ENCODE measurements around the gene POU5F2.

POU5F2 gene, protein sequence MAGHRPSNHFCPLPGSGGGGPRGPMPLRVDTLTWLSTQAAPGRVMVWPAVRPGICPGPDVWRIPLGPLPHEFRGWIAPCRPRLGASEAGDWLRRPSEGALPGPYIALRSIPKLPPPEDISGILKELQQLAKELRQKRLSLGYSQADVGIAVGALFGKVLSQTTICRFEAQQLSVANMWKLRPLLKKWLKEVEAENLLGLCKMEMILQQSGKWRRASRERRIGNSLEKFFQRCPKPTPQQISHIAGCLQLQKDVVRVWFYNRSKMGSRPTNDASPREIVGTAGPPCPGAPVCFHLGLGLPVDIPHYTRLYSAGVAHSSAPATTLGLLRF

DNA sequence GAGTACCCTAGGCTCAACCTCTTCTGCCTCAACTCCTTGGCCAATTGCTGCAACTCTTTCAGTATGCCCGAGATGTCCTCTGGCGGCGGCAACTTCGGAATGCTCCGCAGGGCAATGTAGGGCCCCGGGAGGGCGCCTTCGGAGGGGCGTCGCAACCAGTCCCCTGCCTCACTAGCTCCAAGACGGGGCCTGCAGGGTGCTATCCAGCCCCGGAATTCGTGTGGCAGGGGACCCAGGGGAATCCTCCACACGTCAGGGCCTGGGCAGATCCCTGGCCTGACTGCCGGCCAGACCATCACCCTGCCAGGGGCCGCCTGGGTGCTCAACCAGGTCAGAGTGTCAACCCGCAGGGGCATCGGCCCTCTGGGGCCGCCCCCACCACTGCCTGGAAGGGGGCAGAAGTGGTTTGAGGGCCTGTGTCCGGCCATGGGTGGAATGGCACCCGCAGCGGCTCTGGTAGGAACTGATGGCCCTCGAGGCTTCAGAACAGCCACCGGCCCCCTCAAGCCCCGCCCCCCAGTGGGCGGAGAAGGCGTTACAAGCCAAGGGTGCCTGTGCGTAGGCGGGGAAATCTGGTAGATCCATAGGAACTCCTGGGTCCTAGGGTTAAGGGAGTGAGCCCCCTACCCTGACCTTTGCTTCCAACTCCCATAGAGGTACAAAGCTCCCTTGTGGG lies at the start of gene POU5F2:
POU5F2 (minus strand) TSS at position 465 of the 676 bp plus-strand sequence; CDS start at position 428, 37 bp downstream.
- in situ Hi-C loops (cut with MboI; ENCODE audit: low sequenced_read_pairs) = no loop called here

- in situ Hi-C loops (cut with MboI; ENCODE audit: low sequenced_read_pairs) = no loop called here
Measured at GRCh38 chr5:93790401-93790800, 49.0 kb upstream of the POU5F2 start.

- in situ Hi-C loops (cut with MboI; ENCODE audit: low sequenced_read_pairs) = no loop called here
Measured at GRCh38 chr5:93789173-93790067, 48.0 kb upstream of the POU5F2 start.

DNA sequence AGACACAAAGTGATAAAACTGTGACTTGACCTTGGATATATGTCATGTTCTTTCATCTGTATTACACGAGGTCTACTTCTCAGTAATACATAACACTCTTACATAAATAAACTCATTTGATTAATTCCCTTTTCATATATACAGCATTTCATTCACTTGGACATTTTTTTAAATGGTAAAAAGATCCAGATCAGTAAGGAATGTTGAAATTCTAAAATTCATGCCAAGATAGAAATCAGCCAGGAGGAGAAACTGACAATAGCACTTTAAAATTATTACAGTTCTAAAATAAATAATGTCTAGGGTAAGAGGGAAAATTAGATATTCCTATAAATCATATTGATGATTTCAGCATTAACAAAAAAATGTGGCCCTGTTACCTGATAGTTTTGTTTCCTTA lies 46.2 kb upstream of the POU5F2 start:
- in situ Hi-C loops (cut with MboI; ENCODE audit: low sequenced_read_pairs) = no loop called here

DNA sequence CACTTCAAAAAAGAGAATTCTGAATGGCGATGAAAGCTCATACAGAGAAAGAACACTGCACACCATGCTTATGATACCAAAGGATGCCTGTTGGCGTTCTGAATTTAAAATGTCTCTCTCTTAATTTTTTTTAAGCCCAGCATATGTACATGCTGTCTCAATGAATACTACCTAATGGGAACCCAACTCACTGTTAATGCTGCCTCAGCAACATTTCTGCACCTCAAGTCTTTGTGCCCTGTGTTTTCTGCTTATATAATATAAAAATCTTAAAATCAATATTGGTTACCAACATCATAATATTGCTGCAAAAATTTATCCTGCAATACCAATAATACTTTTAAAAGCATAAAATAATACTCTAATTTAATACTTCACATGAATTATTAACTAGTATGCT lies 44.1 kb upstream of the POU5F2 start:
- in situ Hi-C loops (cut with MboI; ENCODE audit: low sequenced_read_pairs) = no loop called here

GRCh38 chr5:93782978-93783377 lies 41.6 kb upstream of the POU5F2 start:
- in situ Hi-C loops (cut with MboI; ENCODE audit: low sequenced_read_pairs) = no loop called here

- in situ Hi-C loops (cut with MboI; ENCODE audit: low sequenced_read_pairs) = no loop called here
Measured at GRCh38 chr5:93777620-93778019, 36.2 kb upstream of the POU5F2 start.

DNA sequence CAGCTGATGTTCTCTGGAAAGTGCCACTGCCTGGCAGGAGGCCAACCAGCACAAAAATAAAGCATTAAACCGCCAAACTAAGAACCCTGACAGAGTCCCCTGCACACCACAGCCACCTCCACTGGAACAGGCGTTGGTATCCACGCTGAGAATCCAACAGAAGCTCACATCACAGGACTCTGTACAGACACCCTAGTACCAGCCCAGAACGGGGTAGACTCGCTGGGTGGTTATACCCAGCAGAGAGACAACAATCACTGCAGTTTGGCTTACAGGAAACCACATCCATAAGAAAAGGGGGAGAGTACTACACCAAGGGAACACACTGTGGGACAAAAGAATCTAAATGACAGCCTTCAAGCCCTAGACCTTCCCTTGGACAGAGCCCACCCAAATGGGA lies 15.0 kb upstream of the POU5F2 start:
- in situ Hi-C loops (cut with MboI; ENCODE audit: low sequenced_read_pairs) = no loop called here

GRCh38 chr5:93755716-93756115 lies 14.3 kb upstream of the POU5F2 start:
- in situ Hi-C loops (cut with MboI; ENCODE audit: low sequenced_read_pairs) = no loop called here

DNA sequence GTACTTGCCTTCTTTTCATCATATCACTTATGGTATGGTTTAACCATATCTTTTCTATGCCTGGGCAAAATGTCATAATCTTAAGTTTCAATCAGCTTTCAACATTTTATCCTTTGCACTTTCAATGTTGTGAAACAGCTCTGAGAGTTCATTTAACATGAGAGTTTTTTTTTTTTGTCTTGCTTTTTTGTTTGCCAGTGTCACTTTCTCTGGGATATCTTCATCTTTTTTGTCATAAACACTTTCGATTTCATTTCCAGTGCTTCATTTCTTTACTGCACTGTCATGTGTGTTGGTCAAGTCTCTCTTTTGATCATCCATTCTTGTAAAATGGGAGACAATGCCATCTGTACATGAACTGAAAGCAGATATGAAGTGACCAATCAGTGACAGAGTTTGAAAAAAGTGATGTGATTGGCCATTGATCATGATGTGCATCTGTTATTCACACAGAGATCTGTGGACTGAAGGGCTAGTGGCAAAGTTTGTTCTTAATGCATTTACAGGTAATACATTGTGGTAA lies 7.5 kb upstream of the POU5F2 start:
- in situ Hi-C loops (cut with MboI; ENCODE audit: low sequenced_read_pairs) = no loop called here

DNA sequence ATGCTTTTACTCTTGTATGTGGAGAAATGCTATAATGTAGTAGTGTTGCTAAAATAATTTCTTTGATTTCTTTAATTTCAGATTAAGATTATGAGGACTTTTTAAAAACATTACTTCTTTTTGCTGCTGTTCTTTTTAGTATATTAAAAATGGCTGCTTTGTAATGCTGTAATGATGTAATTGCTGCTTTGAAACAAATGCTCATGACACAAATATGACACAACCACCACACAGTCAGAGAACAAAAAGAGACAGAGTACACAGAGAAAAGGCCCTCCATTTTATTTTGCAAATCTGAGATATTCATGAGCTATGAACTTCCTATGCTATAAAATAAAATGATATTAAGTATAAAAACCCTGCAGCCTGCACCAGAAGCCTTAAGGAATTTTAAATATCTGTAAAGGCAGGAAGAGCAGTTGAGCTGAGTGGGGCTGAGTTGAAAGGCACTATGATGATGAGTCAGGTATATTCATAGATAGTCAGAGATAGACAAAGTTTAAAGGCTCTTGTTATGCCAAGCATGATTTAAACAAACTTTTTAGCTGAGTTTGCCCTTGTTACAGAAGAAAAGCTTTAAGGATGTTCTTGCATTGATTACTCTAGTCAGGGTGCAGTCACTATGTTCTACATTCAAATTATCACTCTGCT lies 5.1 kb upstream of the POU5F2 start:
- in situ Hi-C loops (cut with MboI; ENCODE audit: low sequenced_read_pairs) = no loop called here

- in situ Hi-C loops (cut with MboI; ENCODE audit: low sequenced_read_pairs) = no loop called here
Measured at GRCh38 chr5:93736284-93736683, 5.1 kb downstream of the POU5F2 start.

DNA sequence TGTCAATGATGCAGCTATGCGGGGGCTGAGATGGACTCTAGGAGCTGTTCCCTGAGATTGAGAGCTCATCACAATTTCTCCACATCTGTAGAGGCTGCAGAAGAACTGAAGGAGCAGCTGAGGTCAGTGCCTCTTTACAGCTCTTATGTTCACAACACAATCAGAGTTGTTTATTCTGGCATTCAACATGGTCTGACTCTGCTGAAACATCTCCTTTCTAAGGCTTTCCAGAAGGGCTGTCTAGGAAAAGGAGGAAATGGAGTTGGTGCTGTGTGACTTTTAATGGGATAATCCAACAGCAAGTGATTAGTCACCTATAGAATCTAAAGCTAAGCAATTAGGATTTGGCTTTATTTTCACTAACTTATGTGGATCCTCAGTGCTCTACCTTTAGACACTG lies 6.0 kb downstream of the POU5F2 start:
- in situ Hi-C loops (cut with MboI; ENCODE audit: low sequenced_read_pairs) = no loop called here

DNA sequence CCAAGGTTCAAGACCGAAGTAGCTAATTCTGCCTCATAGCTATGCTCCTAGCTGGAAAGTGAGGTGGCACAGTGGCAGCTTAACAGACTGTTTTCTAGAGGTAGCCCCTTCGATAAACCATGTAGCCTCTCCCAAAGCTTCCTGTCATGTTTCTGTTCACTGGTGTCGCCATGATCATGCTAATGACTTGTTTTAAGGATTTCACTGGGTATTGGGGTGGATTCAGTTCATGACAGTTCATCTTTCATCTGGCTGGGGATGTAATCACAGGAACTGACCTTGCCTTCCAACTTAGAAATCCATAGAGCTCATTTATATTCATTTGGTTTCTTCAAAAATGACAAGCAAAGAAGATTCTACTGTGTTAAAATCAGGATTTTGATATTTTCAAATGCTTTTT lies 9.4 kb downstream of the POU5F2 start:
- in situ Hi-C loops (cut with MboI; ENCODE audit: low sequenced_read_pairs) = no loop called here

DNA sequence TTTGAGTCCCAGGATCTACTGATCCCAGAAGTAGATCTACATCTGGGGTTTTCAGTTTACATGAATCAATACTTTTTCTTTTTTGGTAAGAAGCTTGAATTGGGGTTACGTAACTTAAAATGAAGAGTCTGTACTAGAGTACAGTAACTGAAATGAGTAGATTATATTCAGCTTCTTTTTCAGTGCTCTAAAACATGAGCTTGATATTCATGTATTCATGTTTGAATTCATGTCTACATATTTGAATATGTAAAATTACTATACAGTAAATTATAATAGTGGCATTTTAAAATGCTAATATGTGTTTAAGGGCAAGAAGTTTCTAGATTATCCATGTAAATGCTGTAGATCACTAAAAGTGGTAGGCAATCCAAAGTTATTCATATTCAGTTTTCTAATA lies 14.8 kb downstream of the POU5F2 start:
- in situ Hi-C loops (cut with MboI; ENCODE audit: low sequenced_read_pairs) = no loop called here

DNA sequence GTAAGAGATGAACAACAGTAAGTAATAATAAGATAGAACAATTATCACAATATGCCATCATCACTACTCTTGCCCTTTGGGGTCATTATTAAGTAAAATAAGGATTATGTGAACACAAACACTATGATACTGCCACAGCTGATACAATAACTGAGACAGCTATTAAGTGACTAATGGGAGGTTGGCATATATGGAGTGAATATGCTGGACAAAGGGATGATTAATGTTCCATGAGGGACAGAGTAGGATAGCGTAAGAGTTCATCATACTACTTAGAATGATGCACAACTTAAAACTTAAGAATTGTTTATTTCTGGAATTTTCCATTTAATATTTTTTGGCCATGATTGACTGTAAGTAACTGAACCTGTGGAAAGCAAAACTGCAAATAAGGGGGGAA lies 16.6 kb downstream of the POU5F2 start:
- in situ Hi-C loops (cut with MboI; ENCODE audit: low sequenced_read_pairs) = no loop called here

DNA sequence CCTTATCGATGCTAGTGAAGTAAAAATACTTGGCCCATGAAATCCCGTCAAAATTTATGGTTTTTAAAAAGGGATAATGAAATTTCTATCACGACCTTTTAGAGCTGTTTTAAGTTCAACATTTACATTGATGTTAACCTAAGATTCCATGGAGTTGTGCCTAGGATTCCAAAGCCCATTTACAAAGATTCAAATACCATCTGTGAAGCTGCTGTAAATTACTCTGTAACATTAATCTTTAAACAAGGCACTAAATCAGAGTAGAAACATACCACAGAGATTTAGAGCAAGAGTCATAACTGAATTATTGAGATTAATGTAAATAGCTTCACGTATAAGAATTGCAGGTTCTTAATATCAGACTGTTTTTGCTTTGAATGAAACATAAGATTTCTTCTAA lies 17.7 kb downstream of the POU5F2 start:
- in situ Hi-C loops (cut with MboI; ENCODE audit: low sequenced_read_pairs) = no loop called here

- in situ Hi-C loops (cut with MboI; ENCODE audit: low sequenced_read_pairs) = no loop called here
Measured at GRCh38 chr5:93723005-93723404, 18.4 kb downstream of the POU5F2 start.

DNA sequence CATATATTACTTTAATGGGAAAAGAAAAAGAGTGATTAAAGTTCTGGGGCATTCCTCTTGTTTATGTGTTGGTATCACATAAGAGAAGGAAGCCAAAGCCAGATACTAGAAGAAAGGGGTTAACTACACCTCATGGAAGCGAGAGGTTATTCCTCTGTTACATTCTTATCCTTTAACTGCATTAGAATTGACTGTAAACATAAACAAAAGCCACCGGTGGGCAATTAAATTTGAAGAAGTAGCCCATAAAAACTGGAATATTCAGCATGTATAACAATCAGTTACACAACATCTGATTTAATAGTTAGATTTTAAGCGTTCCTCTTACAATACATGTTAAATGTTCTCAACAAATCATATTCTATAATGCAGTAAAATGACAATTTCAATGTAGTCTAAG lies 18.8 kb downstream of the POU5F2 start:
- in situ Hi-C loops (cut with MboI; ENCODE audit: low sequenced_read_pairs) = no loop called here

DNA sequence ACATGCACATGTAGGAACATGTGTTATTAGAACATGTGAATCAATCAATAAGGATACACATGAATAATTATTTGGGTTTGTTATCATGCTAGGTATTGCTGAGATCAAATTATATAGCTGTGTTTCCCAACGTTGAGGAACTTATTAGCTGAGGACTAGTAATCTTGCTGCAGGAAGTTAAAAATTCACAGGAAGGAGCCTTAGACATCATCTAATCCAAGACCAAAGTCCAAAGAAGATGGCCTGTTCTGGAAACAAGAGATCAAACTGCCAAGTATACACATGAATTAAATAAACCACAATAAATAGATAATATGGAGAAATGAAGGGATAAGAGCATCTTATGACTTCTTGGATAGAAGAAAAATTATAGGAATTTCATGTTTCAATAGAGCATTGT lies 19.9 kb downstream of the POU5F2 start:
- in situ Hi-C loops (cut with MboI; ENCODE audit: low sequenced_read_pairs) = no loop called here

- in situ Hi-C loops (cut with MboI; ENCODE audit: low sequenced_read_pairs) = no loop called here
Measured at GRCh38 chr5:93721071-93721470, 20.3 kb downstream of the POU5F2 start.
